ENCODE measurements around the gene SH3D21.
A peak's percentile ranks its signal among the peaks of the same experiment; 100 is the strongest.

Gene SH3D21

GRCh38 chr1:36286802-36287201, 19.4 kb upstream of the SH3D21 start:
- no peak overlapping the region for H3K4me3 ChIP-seq (ENCODE audit: low read length)
- TF ChIP-seq ZNF274 (IDR thresholded peaks at IDR 0.05; ENCODE audit: low read depth, low read length): no peak

DNA sequence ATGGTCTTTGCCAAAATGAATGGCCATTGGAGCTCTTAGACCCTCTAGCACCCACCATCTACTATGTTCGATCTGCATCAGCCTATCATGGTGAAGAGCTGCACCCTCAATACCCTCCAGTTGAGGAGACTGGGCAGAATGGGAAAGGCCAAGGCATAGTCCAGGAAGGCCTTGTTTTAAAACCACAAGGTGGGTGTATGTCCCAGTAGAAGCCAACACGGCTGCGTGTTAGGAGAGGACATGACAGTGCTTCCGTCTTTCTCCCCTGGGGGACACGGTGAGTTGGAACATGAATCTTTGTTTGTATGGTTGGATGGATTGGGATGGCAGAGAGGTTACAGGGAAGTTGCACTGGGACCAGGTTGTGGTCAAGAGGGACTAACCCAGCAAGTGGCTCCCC, 18.6 kb upstream of the SH3D21 start:
- no peak for TF ChIP-seq ZNF274 (IDR thresholded peaks at IDR 0.05; ENCODE audit: low read depth, low read length)
- no peak overlapping the region for H3K4me3 ChIP-seq (ENCODE audit: low read length)

GRCh38 chr1:36295390-36295789, 10.8 kb upstream of the SH3D21 start:
- H3K4me3 ChIP-seq (ENCODE audit: low read length): no peak overlapping the region
- TF ChIP-seq ZNF274 (IDR thresholded peaks at IDR 0.05; ENCODE audit: low read depth, low read length): no peak

- no peak for TF ChIP-seq ZNF274 (IDR thresholded peaks at IDR 0.05; ENCODE audit: low read depth, low read length)
- no peak overlapping the region for H3K4me3 ChIP-seq (ENCODE audit: low read length)
Observed at GRCh38 chr1:36297062-36297461, 9.1 kb upstream of the SH3D21 start.

GRCh38 chr1:36298640-36299039, 7.5 kb upstream of the SH3D21 start:
- no peak overlapping the region for H3K4me3 ChIP-seq (ENCODE audit: low read length)
- TF ChIP-seq ZNF274 (IDR thresholded peaks at IDR 0.05; ENCODE audit: low read depth, low read length): no peak

- no peak for TF ChIP-seq ZNF274 (IDR thresholded peaks at IDR 0.05; ENCODE audit: low read depth, low read length)
Observed at GRCh38 chr1:36300526-36300925, 5.6 kb upstream of the SH3D21 start.

DNA sequence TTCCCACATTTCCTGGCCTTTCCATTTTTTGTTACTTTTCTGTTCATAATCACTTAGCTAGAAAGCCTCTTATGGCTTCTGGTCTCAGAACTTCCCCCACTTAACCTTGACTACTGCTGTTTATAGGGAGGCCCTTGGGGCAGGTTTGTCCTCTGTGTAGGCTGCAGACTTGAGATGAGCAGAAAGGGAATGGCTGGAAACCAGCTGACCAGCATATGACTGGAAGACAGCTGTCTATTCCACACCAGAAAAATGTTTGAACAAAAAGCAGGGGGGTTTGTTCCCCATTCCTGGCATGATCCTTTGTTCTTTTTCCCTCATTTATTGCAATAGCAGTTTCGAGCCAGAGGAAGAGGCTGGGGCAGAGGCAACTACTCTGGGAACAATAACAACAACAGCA, 4.9 kb upstream of the SH3D21 start:
- no peak for TF ChIP-seq ZNF274 (IDR thresholded peaks at IDR 0.05; ENCODE audit: low read depth, low read length)
- H3K4me3 ChIP-seq (ENCODE audit: low read length): no peak overlapping the region

More at GRCh38 chr1:36300526-36300925, 5.6 kb upstream of the SH3D21 start:
- H3K4me3 ChIP-seq (ENCODE audit: low read length): no peak overlapping the region

DNA sequence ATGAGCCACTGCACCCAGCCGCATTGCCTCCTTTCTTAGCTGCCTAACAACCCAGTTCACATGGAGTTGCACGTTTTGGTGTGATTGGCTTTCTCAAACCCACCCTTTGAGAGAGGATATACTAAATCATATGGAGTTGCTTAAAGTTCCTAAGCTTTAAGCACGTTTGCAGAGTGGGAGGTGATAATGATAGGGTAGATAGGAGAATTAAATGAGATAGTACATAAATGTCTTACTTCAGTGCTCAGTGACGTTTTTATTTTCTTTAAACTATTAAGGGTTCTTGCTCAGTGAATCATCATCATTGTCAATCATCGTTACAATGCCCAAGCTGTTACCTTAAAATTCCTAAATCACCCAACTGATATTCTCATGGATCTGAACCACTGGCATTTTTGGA, 2.9 kb upstream of the SH3D21 start:
- no peak for TF ChIP-seq ZNF274 (IDR thresholded peaks at IDR 0.05; ENCODE audit: low read depth, low read length)
- no peak overlapping the region for H3K4me3 ChIP-seq (ENCODE audit: low read length)

- H3K4me3 ChIP-seq (ENCODE audit: low read length): no peak overlapping the region
- no peak for TF ChIP-seq ZNF274 (IDR thresholded peaks at IDR 0.05; ENCODE audit: low read depth, low read length)
Observed at GRCh38 chr1:36303650-36304360, 2.4 kb upstream of the SH3D21 start.

- no peak for TF ChIP-seq ZNF274 (IDR thresholded peaks at IDR 0.05; ENCODE audit: low read depth, low read length)
Observed at GRCh38 chr1:36304521-36304920, 1.6 kb upstream of the SH3D21 start.

DNA sequence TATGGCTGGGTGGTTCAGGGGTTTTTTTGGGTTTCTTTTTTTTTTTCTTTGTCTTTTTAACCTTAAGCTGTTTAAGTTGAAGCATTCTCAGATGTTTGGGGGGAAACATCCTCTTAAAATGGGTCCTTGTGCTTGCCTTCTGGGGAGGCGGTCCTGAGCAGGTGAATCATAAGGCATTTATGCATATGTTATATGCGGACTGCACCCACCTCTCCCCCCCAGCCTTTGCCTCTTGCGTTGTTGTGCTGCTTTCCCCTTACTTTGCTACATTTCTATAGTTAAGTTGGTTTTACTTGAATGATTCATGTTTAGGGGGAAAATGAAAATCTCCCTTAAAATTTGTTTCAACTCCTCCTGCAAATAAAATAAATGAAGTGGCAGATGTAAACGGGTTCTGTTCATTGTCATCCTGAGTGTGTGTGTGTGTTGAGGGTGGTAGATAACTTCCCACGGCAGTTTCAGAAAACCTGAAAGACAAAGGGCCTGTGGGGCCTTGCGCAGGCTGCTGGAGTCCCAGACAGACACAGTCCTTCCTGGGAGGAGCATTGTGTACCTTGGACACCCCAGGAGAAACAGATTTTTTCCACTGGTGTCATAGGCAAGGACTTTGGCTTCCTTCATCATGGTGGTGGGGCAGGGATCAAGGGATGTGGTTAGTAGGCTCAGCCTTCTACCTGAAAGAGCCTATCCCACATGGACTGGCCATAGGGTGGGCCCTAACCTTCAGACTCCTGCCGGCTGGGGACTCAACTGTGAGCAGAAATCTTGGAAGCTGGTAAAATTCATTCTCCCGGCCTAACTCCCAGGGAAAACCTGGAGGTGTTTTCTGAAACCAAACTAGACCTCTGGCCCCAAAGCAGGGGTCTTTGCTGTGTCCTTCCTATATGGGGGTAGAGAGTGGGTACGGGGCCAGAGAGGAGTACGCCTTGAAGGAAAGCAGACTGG, 926 bp upstream of the SH3D21 start:
- TF ChIP-seq ZNF274 (IDR thresholded peaks at IDR 0.05; ENCODE audit: low read depth, low read length): no peak
- H3K4me3 ChIP-seq (ENCODE audit: low read length): no peak overlapping the region

More at GRCh38 chr1:36304521-36304920, 1.6 kb upstream of the SH3D21 start:
- no peak overlapping the region for H3K4me3 ChIP-seq (ENCODE audit: low read length)

DNA sequence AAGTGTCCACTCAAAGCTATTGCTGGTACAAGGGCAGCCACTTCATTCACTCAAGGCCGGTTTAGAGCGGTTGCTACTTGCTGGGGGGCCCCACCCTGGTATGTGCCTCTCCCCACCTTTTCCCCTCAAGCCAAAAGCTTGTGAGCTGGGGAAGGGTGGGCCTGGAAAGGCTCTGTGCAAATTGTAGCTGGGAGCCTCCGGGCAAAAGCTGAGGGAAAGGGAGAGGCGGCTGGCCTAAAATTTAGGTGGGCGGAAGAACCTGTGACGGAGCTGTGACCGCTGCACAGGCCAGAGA, 306 bp upstream of the SH3D21 start:
- H3K4me3 ChIP-seq (ENCODE audit: low read length): no peak overlapping the region; the same call in 1 of the 2 replicates
- no peak for TF ChIP-seq ZNF274 (IDR thresholded peaks at IDR 0.05; ENCODE audit: low read depth, low read length)

DNA sequence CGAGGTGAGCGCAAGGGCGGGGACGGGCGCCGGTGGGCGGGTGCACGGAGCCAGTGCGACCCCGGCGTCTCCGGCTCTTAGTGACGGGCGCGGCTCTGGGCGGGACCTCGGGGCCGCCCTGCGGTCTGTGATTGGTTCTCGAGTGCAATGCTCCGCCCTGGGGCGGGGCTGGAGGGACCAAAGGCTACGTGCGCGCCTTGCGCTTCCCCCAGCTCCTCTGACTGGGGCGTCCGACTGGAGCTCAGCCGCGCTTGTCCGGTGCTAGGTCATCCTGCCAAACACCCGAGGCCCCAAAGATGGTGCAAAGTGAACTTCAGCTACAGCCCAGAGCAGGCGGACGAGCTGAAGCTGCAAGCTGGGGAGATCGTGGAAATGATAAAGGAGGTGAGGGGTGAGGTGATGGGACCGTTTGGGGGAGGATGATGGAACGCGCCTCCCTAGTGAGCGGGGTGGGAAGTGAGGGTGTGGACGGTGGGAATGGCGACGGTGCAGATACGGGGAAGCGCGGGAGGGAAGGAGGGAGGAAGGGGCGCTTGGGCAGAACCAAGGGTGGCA, 811 bp downstream of the SH3D21 start:
- H3K4me3 ChIP-seq (ENCODE audit: low read length): peak overlapping the region; percentile 57; the same call in 1 of the 2 replicates
- no peak for TF ChIP-seq ZNF274 (IDR thresholded peaks at IDR 0.05; ENCODE audit: low read depth, low read length)

GRCh38 chr1:36307601-36308330, 1.6 kb downstream of the SH3D21 start:
- H3K4me3 ChIP-seq (ENCODE audit: low read length): peak overlapping the region; percentile 56; the same call in 1 of the 2 replicates
- no peak for TF ChIP-seq ZNF274 (IDR thresholded peaks at IDR 0.05; ENCODE audit: low read depth, low read length)

Measured in GM08714 (cell line).